ENCODE data around the gene ATP6V1G2. TPM values are rescaled to one million over a fixed set of nuclear protein-coding genes. Genes with fewer than 3 reads are reported as not detected.

Gene ATP6V1G2
- total and polyA plus RNA-seq, 2 of the 8 experiments (the other 6 are each of a cell fraction or from before 2014, with no cell fraction given), result 3.0 to 5.7 TPM

GRCh38 chr6:31546339-31546957 lies at the start of gene ATP6V1G2 (continued):
- TF ChIP-seq BRCA1 (IDR thresholded peaks at IDR 0.05; ENCODE audit: low read depth, low read length) (0 out of 2 replicates have a peak, but pooled peaks have one; percentile 14), MAX (IDR thresholded peaks at IDR 0.05) (peak; percentile 87), KDM5A (IDR thresholded peaks at IDR 0.05; ENCODE audit: low read length) (peak; percentile 81), POU5F1 (IDR thresholded peaks at IDR 0.05; ENCODE audit: low read depth, low read length) (0 out of 2 replicates have a peak, but pooled peaks have one; percentile 4), HDAC6 (IDR thresholded peaks at IDR 0.05; ENCODE audit: low read depth, low read length) (no peak), RAD21 (IDR thresholded peaks at IDR 0.05 in 1 of 2, conservative IDR thresholded peaks at IDR 0.05 in 1 of 2; ENCODE audit: low read depth in 2 of 2, low read length in 2 of 2) (peak; percentile 99 to 100), CTCF (IDR thresholded peaks at IDR 0.05; ENCODE audit: control extremely low read depth in 1 of 3, insufficient read depth in 1 of 3, low read depth in 1 of 3, low read length in 3 of 3) (peak; percentile 94 to 99 (median 97)), SP2 (IDR thresholded peaks at IDR 0.05; ENCODE audit: low read length) (no peak), SIRT6 (IDR thresholded peaks at IDR 0.05; ENCODE audit: low read length) (no peak), ATF2 (IDR thresholded peaks at IDR 0.05; ENCODE audit: low read length) (0 out of 2 replicates have a peak, but pooled peaks have one; percentile 21), BCL11A (IDR thresholded peaks at IDR 0.05; ENCODE audit: low read depth in 2 of 2, low read length in 2 of 2) (no peak), YY1 (IDR thresholded peaks at IDR 0.05; ENCODE audit: low read depth, low read length) (peak; percentile 87), ATF3 (IDR thresholded peaks at IDR 0.05; ENCODE audit: insufficient read depth, low read depth, low read length) (0 out of 2 replicates have a peak, but pooled peaks have one; percentile 26), KDM1A (IDR thresholded peaks at IDR 0.05; ENCODE audit: borderline replicate concordance, low read length) (peak; percentile 88), KDM4A (IDR thresholded peaks at IDR 0.05; ENCODE audit: low read depth, low read length, severe bottlenecking) (no peak), TCF12 (IDR thresholded peaks at IDR 0.05; ENCODE audit: low read depth, low read length) (0 out of 2 replicates have a peak, but pooled peaks have one; percentile 30), CREB1 (IDR thresholded peaks at IDR 0.05) (peak; percentile 74), SIX5 (IDR thresholded peaks at IDR 0.05; ENCODE audit: low read depth, low read length) (no peak), CHD2 (IDR thresholded peaks at IDR 0.05; ENCODE audit: low read length) (peak; percentile 68), CHD1 (IDR thresholded peaks at IDR 0.05; ENCODE audit: low read depth, low read length) (0 out of 2 replicates have a peak, but pooled peaks have one; percentile 51)

Data from H1 (cell line).